SJSA1 (cell line): ENCODE results near the gene A2M. TPM values are rescaled to one million over a fixed set of nuclear protein-coding genes. Genes with fewer than 3 reads are reported as not detected.

ENCODE experiments used
- DNase-seq, 2 experiments: peaks; one replicate each; pipeline ENCODE4 v3.0.0-alpha.2; 2015 to 2020; ENCODE audit warnings: low spot score in 2 of 2, low read depth in 1 of 2
- H3K27ac ChIP-seq: fragments of 250-450 bp; sonication (Bioruptor Pico); 2 replicates; pipeline ENCODE4 v1.5.1; 2020; ENCODE audit warnings: mild to moderate bottlenecking, moderate library complexity
- H3K27me3 ChIP-seq: fragments of 250-450 bp; sonication (Bioruptor Pico); replicated peaks from 2 replicates; pipeline ENCODE4 v1.5.1; 2020; ENCODE audit warnings: mild to moderate bottlenecking, moderate library complexity
- H3K36me3 ChIP-seq: fragments of 250-450 bp; sonication (Bioruptor Pico); 2 replicates; pipeline ENCODE4 v1.5.1; 2020; ENCODE audit warnings: mild to moderate bottlenecking
- H3K4me1 ChIP-seq: fragments of 250-450 bp; sonication (Bioruptor Pico); replicated peaks from 2 replicates; pipeline ENCODE4 v1.6.1; 2021; ENCODE audit warnings: mild to moderate bottlenecking
- H3K4me3 ChIP-seq: fragments of 250-450 bp; sonication (Bioruptor Pico); 2 replicates; pipeline ENCODE4 v1.5.1; 2020; ENCODE audit warnings: mild to moderate bottlenecking
- H3K9me3 ChIP-seq: fragments of 250-450 bp; sonication (Bioruptor Pico); replicated peaks from 2 replicates; pipeline ENCODE4 v1.5.1; 2020; ENCODE audit warnings: mild to moderate bottlenecking
- total RNA-seq: library from RNA; depleted of rRNA; stranded (reverse); fragments of >200 nt; shearing (Covaris generic); gene quantifications from 2 replicates; pipeline ENCODE4 v1.2.3, GENCODE V29; 2014

The A2M gene
- total RNA-seq, 1 experiment from 2014 or later: 0.55 TPM

DNA sequence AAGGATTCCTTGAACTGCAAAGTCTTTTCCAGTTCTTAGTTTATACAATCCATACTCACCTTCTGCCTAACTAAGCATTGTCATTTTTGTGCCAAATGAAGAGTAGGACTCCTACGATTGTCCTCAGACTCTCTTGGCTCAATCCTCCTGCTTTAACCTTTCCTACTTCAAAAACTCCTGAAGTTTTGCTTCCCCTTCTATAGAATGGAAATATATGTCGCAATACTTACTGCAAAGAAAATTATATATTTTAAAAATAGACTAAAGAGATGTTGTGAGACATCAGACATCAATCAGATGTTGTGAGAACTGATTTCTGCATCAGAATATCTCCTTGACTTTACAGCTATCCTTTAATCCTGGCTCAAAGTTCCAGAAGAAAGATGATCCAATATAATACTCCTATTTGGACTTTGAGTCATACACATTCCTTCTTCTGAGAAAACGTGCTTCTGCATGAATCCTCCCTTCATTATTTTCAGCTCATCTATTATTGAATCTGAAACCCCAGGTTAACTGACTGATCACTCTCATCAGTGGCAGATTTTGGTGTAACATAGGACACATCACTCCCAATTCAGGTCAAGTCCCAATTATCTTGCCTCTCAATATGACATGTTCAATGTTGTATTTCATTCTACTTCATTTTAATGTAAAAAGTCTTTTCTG lies 48.8 kb downstream of the A2M start:
- H3K4me3 ChIP-seq: no peak overlapping the region
- peaks cover 3% of the 10 kb centered on the region; the same call in 1 of the 2 replicates for H3K9me3 ChIP-seq
- no peak overlapping the region for H3K27ac ChIP-seq
- H3K36me3 ChIP-seq: peaks cover 4% of the 10 kb centered on the region
- peaks cover 5% of the 10 kb centered on the region; the same call in 1 of the 2 replicates for H3K27me3 ChIP-seq
- peaks cover 11% of the 10 kb centered on the region; the same call in 1 of the 2 replicates for H3K4me1 ChIP-seq
- no peak for DNase-seq

- no peak for DNase-seq
- peaks cover 5% of the 10 kb centered on the region; the same call in 1 of the 2 replicates for H3K27me3 ChIP-seq
- peaks cover 11% of the 10 kb centered on the region; the same call in 1 of the 2 replicates for H3K4me1 ChIP-seq
- H3K4me3 ChIP-seq: no peak overlapping the region
- peaks cover 4% of the 10 kb centered on the region for H3K36me3 ChIP-seq
- H3K9me3 ChIP-seq: peaks cover 3% of the 10 kb centered on the region; the same call in 1 of the 2 replicates
- no peak overlapping the region for H3K27ac ChIP-seq
These were observed 49.5 kb downstream of the A2M start for GRCh38 chr12:9066183-9066623.

- Histone ChIP-seq H3K27me3 (peaks cover 5% of the 10 kb centered on the region; the same call in 1 of the 2 replicates), H3K27ac (no peak overlapping the region), H3K4me3 (peak overlapping the region; percentile 83), H3K9me3 (peaks cover 3% of the 10 kb centered on the region; the same call in 1 of the 2 replicates), H3K36me3 (peaks cover 4% of the 10 kb centered on the region), H3K4me1 (peaks cover 11% of the 10 kb centered on the region; the same call in 1 of the 2 replicates)
- DNase-seq: no peak
These were observed 50.2 kb downstream of the A2M start for GRCh38 chr12:9065607-9065856.

GRCh38 chr12:9064815-9065606 lies 50.7 kb downstream of the A2M start:
- Histone ChIP-seq H3K27me3 (peaks cover 5% of the 10 kb centered on the region; the same call in 1 of the 2 replicates), H3K36me3 (peaks cover 4% of the 10 kb centered on the region), H3K4me1 (peaks cover 11% of the 10 kb centered on the region; the same call in 1 of the 2 replicates), H3K4me3 (peak overlapping the region; percentile 83), H3K27ac (peak overlapping the region; percentile 65), H3K9me3 (peaks cover 3% of the 10 kb centered on the region; the same call in 1 of the 2 replicates)
- peak; percentile 48 to 57 for DNase-seq

DNA sequence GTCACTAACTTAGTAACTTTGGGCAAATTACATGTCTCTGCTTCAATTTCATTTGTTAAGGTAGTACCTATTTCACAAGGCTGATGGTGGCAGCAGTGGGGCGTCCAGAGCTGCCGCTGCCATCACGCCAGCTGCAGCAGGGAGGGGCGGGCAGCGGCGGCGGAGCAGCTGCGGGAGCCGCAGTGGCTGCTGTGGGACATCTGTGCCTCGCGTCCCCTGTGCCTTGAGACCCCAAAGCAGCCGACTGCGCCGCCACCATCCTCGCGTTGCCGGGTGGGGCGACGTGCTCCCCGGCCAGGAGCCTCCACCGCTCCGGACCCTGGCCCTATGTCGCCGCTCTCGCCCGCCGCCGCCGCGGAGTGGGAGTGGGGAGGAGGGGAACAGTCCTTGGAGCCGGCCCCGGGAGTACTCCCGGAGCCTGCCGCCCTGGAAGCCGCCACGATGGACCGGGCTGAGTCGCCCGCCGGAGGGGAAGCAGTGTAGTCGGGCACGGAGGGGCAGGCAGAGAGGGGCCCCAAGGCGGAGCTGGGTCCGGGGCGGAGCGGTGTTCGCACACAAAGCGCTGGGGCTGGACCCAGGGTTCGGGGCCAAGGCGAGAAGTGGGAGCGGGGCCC lies 51.4 kb downstream of the A2M start:
- peak; percentile 51 to 58 for DNase-seq
- Histone ChIP-seq H3K27me3 (peaks cover 5% of the 10 kb centered on the region; the same call in 1 of the 2 replicates), H3K4me1 (peaks cover 11% of the 10 kb centered on the region; the same call in 1 of the 2 replicates), H3K4me3 (peak overlapping the region; percentile 83), H3K27ac (peak overlapping the region; percentile 65), H3K9me3 (peaks cover 3% of the 10 kb centered on the region; the same call in 1 of the 2 replicates), H3K36me3 (peaks cover 4% of the 10 kb centered on the region)

DNA sequence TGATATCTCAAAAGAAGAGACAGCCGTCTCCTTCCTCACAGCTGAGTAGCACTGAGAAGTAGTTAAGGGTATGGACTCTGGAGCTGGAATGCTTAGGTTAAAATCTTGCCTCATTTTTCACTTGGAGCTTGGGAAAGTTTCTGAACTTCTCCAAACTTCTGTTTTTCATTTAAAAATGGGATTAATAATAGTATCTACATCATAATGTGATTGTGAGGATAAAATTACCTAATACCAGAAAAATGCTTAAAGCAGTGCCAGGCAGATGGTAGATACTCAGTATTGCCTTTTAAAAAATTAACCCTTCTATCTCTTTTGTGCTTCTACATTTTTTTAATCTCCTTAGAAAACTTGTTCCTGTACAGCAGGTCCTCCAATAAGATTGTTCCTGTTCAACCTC lies 63.1 kb downstream of the A2M start:
- no peak for DNase-seq
- H3K27ac ChIP-seq: no peak overlapping the region
- peaks cover 13% of the 10 kb centered on the region; the same call in 1 of the 2 replicates for H3K27me3 ChIP-seq
- H3K4me1 ChIP-seq: no peaks in the 10 kb centered on the region
- no peak overlapping the region for H3K4me3 ChIP-seq
- no peaks in the 10 kb centered on the region for H3K9me3 ChIP-seq
- H3K36me3 ChIP-seq: no peaks in the 10 kb centered on the region

DNA sequence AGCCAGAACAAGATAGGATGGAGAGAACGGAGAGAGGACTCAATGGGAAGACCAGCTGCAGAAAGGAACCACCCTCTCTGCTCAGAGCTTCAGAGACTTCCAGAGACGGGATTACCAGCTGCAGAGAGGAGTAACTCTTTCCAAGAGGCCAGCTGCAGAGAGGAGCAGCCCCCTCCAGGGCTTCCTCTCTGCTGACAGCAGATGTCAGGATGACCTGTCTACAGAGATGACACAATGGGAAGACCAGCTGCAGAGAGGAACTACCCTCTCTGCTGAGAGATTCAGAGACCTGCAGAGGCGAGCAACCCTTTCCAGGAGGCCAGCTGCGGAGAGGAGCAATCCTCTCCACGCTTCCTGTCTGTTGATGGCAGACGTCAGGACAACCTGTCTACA lies 64.6 kb downstream of the A2M start:
- no peaks in the 10 kb centered on the region for H3K9me3 ChIP-seq
- no peak overlapping the region for H3K4me3 ChIP-seq
- no peaks in the 10 kb centered on the region for H3K36me3 ChIP-seq
- H3K27ac ChIP-seq: no peak overlapping the region
- DNase-seq: no peak
- H3K4me1 ChIP-seq: no peaks in the 10 kb centered on the region
- H3K27me3 ChIP-seq: peaks cover 18% of the 10 kb centered on the region; the same call in 1 of the 2 replicates

GRCh38 chr12:9050521-9051157 lies 65.1 kb downstream of the A2M start:
- no peak overlapping the region for H3K4me3 ChIP-seq
- H3K9me3 ChIP-seq: no peaks in the 10 kb centered on the region
- no peak overlapping the region for H3K27ac ChIP-seq
- peaks cover 18% of the 10 kb centered on the region; the same call in 1 of the 2 replicates for H3K27me3 ChIP-seq
- H3K4me1 ChIP-seq: no peaks in the 10 kb centered on the region
- no peak for DNase-seq
- no peaks in the 10 kb centered on the region for H3K36me3 ChIP-seq

DNA sequence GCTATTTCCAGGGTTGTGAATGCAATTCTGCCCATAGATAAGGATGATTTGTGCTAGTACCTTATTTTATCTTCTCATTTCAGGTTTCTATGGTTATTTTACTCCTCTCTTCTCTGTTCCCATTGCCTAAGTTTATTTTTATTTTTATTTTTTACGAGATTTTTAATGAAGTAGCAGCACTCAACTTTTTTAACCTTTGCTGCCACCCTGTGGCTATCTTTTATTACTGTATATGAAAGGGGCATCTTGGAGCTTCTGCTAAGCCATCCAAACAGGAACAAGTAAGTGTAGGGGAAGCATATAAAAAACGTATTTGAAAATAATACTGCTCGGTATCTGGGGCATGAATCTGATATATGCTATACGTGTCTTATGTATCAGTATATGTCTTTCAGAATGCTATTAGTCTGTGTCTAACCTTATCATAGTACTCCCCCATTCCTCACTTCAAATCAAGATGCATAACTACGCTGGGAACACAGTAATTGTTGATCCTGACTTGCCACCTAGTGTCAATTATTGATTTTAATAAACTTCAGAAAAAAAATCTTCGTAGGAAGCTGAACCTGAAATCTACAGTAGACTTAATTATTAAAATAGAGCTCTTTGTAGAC lies 66.1 kb downstream of the A2M start:
- Histone ChIP-seq H3K4me3 (no peak overlapping the region), H3K36me3 (no peaks in the 10 kb centered on the region), H3K9me3 (no peaks in the 10 kb centered on the region), H3K27ac (no peak overlapping the region), H3K27me3 (peaks cover 11% of the 10 kb centered on the region; the same call in 1 of the 2 replicates), H3K4me1 (no peaks in the 10 kb centered on the region)
- peak in 1 of 2 experiments; percentile 26 for DNase-seq

- H3K9me3 ChIP-seq: no peaks in the 10 kb centered on the region
- no peak for DNase-seq
- no peaks in the 10 kb centered on the region for H3K36me3 ChIP-seq
- H3K4me3 ChIP-seq: no peak overlapping the region
- no peak overlapping the region for H3K27ac ChIP-seq
- H3K4me1 ChIP-seq: no peaks in the 10 kb centered on the region
- H3K27me3 ChIP-seq: 0 out of 2 replicates have a peak, but pooled peaks cover 9% of the 10 kb centered on the region
These were observed 66.8 kb downstream of the A2M start for GRCh38 chr12:9048930-9049329.

DNA sequence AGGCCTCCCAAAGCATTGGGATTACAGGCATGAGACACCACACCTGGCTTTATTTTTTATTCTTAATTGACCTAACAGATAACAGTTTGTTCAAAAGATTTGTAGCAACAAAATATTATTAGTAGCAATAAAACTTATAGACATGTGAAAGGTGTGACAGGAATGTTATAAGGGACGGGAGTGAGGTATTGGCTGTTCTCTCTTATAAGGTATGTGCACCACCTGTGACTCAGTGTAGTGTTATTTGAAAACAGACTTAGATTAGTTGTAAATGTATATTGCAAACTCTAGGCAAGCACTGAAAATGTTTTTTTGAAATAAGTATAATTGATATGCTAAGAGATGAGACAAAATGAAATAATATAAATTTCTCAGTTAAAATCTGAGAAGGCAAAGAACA lies 68.6 kb downstream of the A2M start:
- Histone ChIP-seq H3K4me3 (no peak overlapping the region), H3K4me1 (no peaks in the 10 kb centered on the region), H3K36me3 (no peaks in the 10 kb centered on the region), H3K9me3 (no peaks in the 10 kb centered on the region), H3K27me3 (0 out of 2 replicates have a peak, but pooled peaks cover 9% of the 10 kb centered on the region), H3K27ac (no peak overlapping the region)
- no peak for DNase-seq

GRCh38 chr12:9043766-9044165 lies 72.0 kb downstream of the A2M start:
- H3K4me3 ChIP-seq: no peak overlapping the region
- H3K27ac ChIP-seq: no peak overlapping the region
- 0 out of 2 replicates have a peak, but pooled peaks cover 9% of the 10 kb centered on the region for H3K27me3 ChIP-seq
- no peak for DNase-seq
- H3K9me3 ChIP-seq: no peaks in the 10 kb centered on the region
- no peaks in the 10 kb centered on the region for H3K4me1 ChIP-seq
- H3K36me3 ChIP-seq: no peaks in the 10 kb centered on the region

- H3K27me3 ChIP-seq: no peaks in the 10 kb centered on the region
- no peaks in the 10 kb centered on the region for H3K9me3 ChIP-seq
- H3K4me1 ChIP-seq: no peaks in the 10 kb centered on the region
- no peaks in the 10 kb centered on the region for H3K36me3 ChIP-seq
- no peak overlapping the region for H3K27ac ChIP-seq
- no peak for DNase-seq
- H3K4me3 ChIP-seq: no peak overlapping the region
These were observed 74.4 kb downstream of the A2M start for GRCh38 chr12:9041321-9041720.
